ENCODE measurements around the gene HNRNPM. TPM values are rescaled to one million over a fixed set of nuclear protein-coding genes. Genes with fewer than 3 reads are reported as not detected.
A peak's percentile ranks its signal among the peaks of the same experiment; 100 is the strongest.

HNRNPM gene
- polyA plus RNA-seq, 1 experiment, result 81.6 TPM

DNA sequence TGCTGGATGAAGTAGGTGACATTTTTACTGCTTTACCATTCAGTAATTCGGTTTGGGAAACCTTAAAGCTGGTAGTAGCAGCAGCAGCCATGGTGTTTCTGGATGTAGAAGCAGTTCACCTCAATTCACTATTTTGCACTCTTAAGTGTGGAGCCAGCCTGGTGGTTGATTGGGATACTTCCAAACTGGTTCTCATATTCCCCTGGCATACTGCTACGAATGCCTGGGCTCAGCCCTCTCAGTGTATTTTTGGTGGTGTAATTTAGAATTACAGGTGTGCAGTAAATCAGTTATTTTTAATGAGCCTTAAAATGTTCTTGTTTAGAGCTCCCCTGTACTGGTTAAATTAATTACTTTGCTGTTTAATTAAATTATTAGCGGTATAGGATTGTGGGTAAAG is 12.4 kb downstream of the HNRNPM start:
- ChIA-PET POLR2A (no interaction called here), CTCF (interaction anchor here (1.0 to 2.1 kb wide), 3 partner anchors 9 to 122 kb away, joined by 3 to 7 read pairs (median 4); no protein-coding TSS in a partner anchor)
- TF ChIP-seq, protein P1, sequence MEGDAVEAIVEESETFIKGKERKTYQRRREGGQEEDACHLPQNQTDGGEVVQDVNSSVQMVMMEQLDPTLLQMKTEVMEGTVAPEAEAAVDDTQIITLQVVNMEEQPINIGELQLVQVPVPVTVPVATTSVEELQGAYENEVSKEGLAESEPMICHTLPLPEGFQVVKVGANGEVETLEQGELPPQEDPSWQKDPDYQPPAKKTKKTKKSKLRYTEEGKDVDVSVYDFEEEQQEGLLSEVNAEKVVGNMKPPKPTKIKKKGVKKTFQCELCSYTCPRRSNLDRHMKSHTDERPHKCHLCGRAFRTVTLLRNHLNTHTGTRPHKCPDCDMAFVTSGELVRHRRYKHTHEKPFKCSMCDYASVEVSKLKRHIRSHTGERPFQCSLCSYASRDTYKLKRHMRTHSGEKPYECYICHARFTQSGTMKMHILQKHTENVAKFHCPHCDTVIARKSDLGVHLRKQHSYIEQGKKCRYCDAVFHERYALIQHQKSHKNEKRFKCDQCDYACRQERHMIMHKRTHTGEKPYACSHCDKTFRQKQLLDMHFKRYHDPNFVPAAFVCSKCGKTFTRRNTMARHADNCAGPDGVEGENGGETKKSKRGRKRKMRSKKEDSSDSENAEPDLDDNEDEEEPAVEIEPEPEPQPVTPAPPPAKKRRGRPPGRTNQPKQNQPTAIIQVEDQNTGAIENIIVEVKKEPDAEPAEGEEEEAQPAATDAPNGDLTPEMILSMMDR (IDR thresholded peaks at IDR 0.05; ENCODE audit: insufficient read depth, low read depth, low read length), result no peak
- no peak overlapping the region for H3K4me3 ChIP-seq (ENCODE audit: low read depth, low read length)
- H3K27me3 ChIP-seq (ENCODE audit: control insufficient read depth, insufficient read depth, low read length), result no peaks in the 10 kb centered on the region
- no peak for DNase-seq (ENCODE audit: low read depth)
- peaks cover 5% of the 10 kb centered on the region for H3K36me3 ChIP-seq (ENCODE audit: control insufficient read depth, insufficient read depth, low read length)

DNA sequence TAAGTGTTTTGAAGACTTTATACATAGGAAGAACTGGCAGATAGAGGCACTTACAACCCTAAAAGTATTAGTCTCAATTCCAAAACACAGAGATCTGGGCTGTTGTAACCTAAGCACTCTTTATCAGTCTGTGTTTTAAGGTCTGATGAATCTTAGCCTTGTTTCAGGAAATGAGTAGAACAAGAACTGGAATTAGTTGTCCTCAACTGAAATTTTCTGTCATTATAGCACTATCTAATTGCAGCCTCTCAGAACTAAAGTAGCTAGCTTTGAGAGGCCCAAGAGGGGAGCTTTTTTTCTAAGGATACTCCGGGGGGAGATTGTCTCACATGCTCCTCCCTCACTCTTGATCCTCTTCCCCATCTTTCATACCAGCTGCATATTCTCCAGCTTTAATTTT is 13.1 kb downstream of the HNRNPM start:
- ChIA-PET CTCF (interaction anchor here (0.7 to 2.1 kb wide), 2 partner anchors 10 to 16 kb away, joined by 3 to 7 read pairs; no protein-coding TSS in a partner anchor), POLR2A (no interaction called here)
- Histone ChIP-seq H3K4me3 (ENCODE audit: low read depth, low read length) (no peak overlapping the region), H3K36me3 (ENCODE audit: control insufficient read depth, insufficient read depth, low read length) (peaks cover 3% of the 10 kb centered on the region), H3K27me3 (ENCODE audit: control insufficient read depth, insufficient read depth, low read length) (no peaks in the 10 kb centered on the region)
- TF ChIP-seq, protein P1 (IDR thresholded peaks at IDR 0.05; ENCODE audit: insufficient read depth, low read depth, low read length), result no peak
- no peak for DNase-seq (ENCODE audit: low read depth)

DNA sequence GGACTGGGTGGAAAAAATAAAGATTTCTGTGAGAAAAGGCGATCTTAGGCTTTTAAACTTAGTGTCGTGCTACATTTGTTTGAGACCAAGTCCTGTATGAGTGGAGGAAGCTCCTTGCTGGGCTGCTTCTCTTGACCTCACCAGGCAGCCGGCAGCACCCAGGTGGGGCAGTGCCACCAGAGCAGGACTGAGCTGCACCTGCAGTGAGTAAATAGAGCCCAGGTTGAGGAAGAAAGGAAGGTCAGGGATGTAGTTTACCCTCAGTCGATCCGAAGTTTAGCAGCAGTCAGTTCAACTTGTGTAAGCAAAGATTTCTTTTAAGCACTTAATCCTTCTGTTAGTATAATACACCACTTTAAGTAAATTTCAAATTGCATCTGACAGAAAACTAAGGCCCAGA is 13.6 kb downstream of the HNRNPM start:
- H3K36me3 ChIP-seq (ENCODE audit: control insufficient read depth, insufficient read depth, low read length), result peaks cover 3% of the 10 kb centered on the region
- TF ChIP-seq, protein P1 (IDR thresholded peaks at IDR 0.05; ENCODE audit: insufficient read depth, low read depth, low read length), result no peak
- ChIA-PET POLR2A (no interaction called here), CTCF (interaction anchor here (0.7 to 2.1 kb wide), 2 partner anchors 10 to 17 kb away, joined by 3 to 7 read pairs; no protein-coding TSS in a partner anchor)
- DNase-seq (ENCODE audit: low read depth), result no peak
- H3K27me3 ChIP-seq (ENCODE audit: control insufficient read depth, insufficient read depth, low read length), result no peaks in the 10 kb centered on the region
- no peak overlapping the region for H3K4me3 ChIP-seq (ENCODE audit: low read depth, low read length)

DNA sequence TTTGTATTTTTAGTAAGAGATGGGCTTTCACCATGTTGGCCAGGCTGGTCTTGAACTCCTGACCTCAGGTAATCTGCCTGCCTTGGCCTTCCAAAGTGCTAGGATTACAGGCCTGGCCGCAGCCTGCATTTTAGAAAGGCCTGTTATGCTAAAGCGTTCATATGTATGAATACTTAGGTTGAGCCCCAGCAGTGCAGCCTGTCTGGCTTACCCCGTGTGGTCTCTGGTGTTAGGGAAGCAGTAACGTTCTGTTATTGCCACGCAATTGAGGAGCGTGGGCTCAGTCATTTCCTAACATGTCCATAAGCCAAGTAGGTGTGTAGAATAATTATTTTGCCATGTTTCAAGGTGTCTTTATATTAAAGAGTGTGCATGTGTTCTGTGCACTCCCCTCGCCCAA is 14.3 kb downstream of the HNRNPM start:
- no peak for DNase-seq (ENCODE audit: low read depth)
- Histone ChIP-seq H3K4me3 (ENCODE audit: low read depth, low read length) (no peak overlapping the region), H3K36me3 (ENCODE audit: control insufficient read depth, insufficient read depth, low read length) (peaks cover 8% of the 10 kb centered on the region), H3K27me3 (ENCODE audit: control insufficient read depth, insufficient read depth, low read length) (no peaks in the 10 kb centered on the region)
- ChIA-PET POLR2A (no interaction called here), CTCF (interaction anchor here (2.0 kb wide), 1 partner anchor 121 kb away, joined by 7 read pairs; no protein-coding TSS in a partner anchor)
- TF ChIP-seq, protein P1 (IDR thresholded peaks at IDR 0.05; ENCODE audit: insufficient read depth, low read depth, low read length), result no peak

DNA sequence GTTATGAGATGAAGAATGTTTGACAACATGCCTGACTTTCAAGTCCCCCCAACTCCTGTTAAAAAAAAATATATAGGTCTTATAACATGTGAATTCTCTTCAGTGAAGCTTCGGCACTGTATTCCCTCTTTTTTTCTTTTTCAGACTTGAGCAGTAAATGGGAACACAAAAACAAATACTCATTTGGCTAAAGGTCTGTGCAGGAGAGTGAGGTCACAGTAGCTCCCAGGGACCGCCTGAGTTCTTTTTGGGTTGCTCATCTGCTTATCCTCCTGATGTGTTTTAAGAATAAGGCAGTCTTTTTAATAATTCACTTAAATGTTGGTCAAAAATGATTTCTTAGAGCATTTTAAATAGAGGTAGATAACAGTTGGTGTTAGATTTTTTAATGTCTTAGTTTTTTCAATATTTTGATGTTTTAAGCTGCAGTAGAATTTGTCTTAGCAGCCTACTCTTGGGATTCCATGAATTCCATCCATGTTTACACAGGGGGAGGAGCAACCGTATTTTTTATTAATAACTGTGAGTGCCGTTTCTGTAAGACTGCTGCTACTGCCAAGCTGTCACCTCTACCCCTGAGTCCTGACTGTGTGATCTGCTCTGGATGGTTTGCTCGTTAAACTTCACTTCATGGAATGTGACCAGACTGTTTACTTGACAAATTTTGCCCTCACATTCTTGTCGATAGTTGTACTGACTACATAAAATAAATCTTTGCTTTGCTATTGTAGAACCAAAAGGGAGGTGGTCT is 14.9 kb downstream of the HNRNPM start:
- CTCF ChIA-PET, result interaction anchor here (0.7 to 2.0 kb wide), 4 partner anchors 9 to 121 kb away, joined by 3 to 7 read pairs (median 4); no protein-coding TSS in a partner anchor
- Histone ChIP-seq H3K27me3 (ENCODE audit: control insufficient read depth, insufficient read depth, low read length) (no peaks in the 10 kb centered on the region), H3K4me3 (ENCODE audit: low read depth, low read length) (no peak overlapping the region), H3K36me3 (ENCODE audit: control insufficient read depth, insufficient read depth, low read length) (peaks cover 10% of the 10 kb centered on the region)
- TF ChIP-seq, protein P1 (IDR thresholded peaks at IDR 0.05; ENCODE audit: insufficient read depth, low read depth, low read length), result no peak
- peak; percentile 59 for DNase-seq (ENCODE audit: low read depth)
- POLR2A ChIA-PET, result no interaction called here

All from BJ (cell line).